Stimulated activated CD4-positive, alpha-beta T cell treated with anti-CD3 and anti-CD28 coated beads, Interleukin-4, amount 100 ng/mL, for 48 hours (primary cell): ENCODE measurements around the gene PGAP2.

Experiments used
- DNase-seq, 2 donors: peaks; one replicate each; pipeline ENCODE4 v3.0.0-alpha.2; 2020; ENCODE audit warnings: low read depth in 2 of 2

PGAP2 gene

GRCh38 chr11:3831378-3832239 is 23.2 kb downstream of the PGAP2 start:
- DNase-seq = no peak

GRCh38 chr11:3832816-3833215 is 24.5 kb downstream of the PGAP2 start:
- no peak for DNase-seq

DNA sequence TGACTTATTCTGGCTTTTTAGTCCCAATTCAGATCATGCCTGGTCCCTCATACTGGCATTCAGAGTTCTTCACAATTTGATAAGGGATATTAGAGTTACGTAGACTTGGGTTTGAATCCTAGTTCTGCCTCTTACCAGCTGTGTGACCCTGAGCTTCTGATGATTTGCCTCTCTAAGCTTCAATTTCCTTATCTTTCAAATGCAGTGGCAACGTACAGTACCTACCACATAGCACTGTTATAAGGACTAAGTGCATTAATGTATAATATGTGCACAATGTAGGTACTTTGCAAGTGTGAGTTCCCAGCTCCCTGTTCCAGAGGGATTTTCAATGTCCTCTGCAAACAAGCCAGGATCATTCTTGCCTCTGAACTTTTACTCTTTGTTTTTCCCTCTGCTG is 25.1 kb downstream of the PGAP2 start:
- no peak for DNase-seq

DNA sequence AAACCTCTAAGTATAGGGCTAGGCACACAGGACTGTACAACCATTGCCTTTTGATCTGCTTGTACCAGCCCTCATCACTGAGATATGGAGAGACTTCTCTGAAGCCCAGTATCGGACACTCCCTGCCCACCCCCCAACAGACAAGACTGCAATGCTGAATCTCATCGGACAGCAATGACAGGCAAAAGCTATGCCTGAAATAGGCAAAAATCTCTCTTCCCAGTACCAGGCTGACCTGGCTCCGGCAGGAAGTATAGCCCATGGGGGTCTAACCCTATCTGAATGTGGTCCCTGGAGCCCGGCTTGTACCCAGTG is 25.9 kb downstream of the PGAP2 start:
- no peak for DNase-seq

DNA sequence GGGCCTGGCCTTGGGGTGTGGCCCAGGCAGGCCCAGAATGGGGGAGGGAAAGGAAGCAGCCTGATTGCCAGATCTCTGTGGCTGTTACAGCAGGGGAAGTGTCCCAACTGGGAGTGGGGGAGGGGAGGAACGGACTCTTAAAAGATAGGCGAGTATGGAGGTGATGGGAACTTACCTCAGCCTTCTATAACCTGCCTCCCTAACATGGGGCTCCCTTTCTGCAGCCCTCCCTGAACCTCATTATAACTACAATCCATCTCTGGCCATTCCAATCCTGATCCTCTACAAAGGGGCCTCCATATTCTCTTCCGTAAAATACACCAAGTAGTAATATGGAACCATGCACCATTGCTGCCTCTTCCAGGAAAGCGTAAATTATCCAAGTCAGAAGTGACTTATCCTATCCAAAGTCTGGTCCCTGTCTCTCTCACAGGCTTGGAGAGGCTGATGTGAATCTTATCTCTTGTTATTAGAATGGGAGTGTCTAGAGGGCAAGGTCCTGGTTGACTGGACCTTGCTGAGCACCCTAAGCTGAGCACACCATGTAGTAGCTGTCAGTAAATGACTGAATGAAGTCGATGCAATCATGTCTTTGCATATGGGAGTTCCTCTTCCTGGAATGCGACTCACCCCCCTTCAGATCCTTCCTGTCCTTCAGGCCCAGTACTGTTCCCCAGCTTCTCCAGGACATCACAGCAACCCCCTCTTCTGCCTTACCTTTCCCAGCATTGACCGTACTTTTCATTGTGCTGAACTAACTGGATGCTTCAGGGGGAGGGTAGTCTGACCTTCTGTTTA is 26.5 kb downstream of the PGAP2 start:
- no peak for DNase-seq

DNA sequence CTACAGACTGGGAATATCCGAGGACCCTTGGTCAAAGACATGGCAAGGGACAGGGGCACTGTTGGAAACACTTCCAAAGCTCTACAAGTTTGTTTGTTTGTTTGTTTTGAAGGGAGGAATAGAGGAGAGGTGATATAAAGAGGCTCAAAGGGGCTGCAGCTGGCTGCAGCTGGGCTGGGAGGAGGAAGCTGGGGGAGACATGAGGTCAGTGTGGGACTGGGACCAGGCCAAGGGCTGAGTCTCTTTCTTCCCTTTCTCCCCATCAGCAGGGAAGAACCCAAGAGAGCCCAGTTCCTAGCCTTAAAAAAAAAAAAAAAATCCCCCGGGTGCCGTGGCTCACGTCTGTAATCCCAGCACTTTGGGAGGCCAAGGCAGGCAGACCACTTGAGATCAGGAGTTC is 27.4 kb downstream of the PGAP2 start:
- no peak for DNase-seq

- no peak for DNase-seq
Measured at GRCh38 chr11:3836903-3837302, 28.5 kb downstream of the PGAP2 start.

- DNase-seq = no peak
Measured at GRCh38 chr11:3837793-3838192, 29.4 kb downstream of the PGAP2 start.

DNA sequence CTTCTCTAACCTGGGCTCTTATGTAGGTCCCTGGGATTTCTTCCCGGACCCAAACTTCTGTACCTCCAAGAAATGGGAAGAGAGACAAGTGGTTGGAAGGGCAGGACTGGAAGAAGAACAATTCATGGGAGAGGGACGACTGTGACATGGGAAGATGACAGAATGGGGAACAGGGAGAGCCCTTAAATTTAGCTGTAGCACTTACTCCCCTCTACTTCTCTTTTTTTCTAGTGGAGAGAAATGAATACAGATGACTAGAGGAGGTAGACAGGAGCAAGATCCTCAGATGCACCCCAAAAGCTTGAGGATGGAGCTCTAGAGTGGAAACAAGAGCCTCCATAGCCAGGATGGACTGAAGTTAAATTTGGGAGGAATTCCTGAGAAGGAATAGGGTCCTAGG is 30.1 kb downstream of the PGAP2 start:
- DNase-seq = no peak

- DNase-seq = no peak
Measured at GRCh38 chr11:3840004-3840869, 31.9 kb downstream of the PGAP2 start.

GRCh38 chr11:3840870-3841425 is 32.6 kb downstream of the PGAP2 start, which contains the start of gene RHOG:
Gene RHOG, minus strand, starts transcription at chr11:3840959. Its CDS starts 12,821 bp downstream, at chr11:3828138.
- peak in 1 of 2 donors; percentile 77 for DNase-seq

- peak; percentile 85 to 92 for DNase-seq
Measured at GRCh38 chr11:3841426-3842350, 33.3 kb downstream of the PGAP2 start.

- no peak for DNase-seq
Measured at GRCh38 chr11:3843326-3843725, 35.0 kb downstream of the PGAP2 start.

DNA sequence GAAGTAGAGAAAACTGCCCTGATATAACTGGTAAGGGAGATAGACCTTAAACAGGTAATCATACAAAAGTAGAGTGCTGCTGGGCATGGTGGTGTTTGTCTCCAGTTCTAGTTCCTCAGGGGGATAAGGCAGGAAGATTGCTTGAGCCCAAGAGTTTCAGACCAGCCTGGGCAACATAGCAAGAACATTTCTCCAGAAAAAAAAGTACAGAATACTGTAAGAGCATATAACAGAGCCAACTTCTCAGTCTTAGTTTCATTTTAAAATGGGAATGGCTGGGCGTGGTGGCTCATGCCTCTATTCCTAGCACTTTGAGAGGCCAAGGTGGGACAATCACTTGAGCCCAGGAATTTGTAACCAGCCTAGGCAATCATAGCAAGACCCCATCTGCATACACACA is 36.9 kb downstream of the PGAP2 start:
- no peak for DNase-seq

- no peak for DNase-seq
Measured at GRCh38 chr11:3845670-3846069, 37.3 kb downstream of the PGAP2 start.

- no peak for DNase-seq
Measured at GRCh38 chr11:3849297-3849874, 41.0 kb downstream of the PGAP2 start.

GRCh38 chr11:3853545-3853842 is 45.1 kb downstream of the PGAP2 start:
- DNase-seq = no peak

GRCh38 chr11:3853899-3854659 is 45.7 kb downstream of the PGAP2 start:
- DNase-seq = no peak

- DNase-seq = peak in 1 of 2 donors; percentile 48
Measured at GRCh38 chr11:3854660-3854976, 46.3 kb downstream of the PGAP2 start.
